ENCODE data around the gene STMN3.
"Not testable (repeated sequence)": the region's sequence is repeated elsewhere in the genome, so short reads cannot be mapped to it uniquely, and the experiment has no call there.

DNA sequence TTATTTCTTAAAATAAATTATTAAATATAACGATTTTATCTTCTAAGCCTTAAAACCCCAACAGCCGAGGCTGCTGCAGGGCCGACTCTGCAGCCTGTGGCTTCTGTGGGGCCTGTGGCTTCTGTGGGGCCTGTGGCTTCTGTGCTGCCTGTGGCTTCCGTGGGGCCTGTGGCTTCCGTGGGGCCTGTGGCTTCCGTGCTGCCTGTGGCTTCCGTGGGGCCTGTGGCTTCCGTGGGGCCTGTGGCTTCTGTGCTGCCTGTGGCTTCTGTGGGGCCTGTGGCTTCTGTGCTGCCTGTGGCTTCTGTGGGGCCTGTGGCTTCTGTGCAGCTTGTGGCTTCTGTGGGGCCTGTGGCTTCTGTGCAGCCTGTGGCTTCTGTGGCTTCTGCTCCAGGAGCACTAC lies 51.5 kb downstream of the STMN3 start:
- not testable (repeated sequence) for TF ChIP-seq EZH2phosphoT487 (IDR thresholded peaks at IDR 0.05; ENCODE audit: insufficient read depth, low read depth); EZH2 (IDR thresholded peaks at IDR 0.05; ENCODE audit: insufficient read depth, poor library complexity, severe bottlenecking)

Measured in GM23248 (cell line).